Stimulated activated CD4-positive, alpha-beta T cell treated with anti-CD3 and anti-CD28 coated beads, Interleukin-4, amount 100 ng/mL, for 4 hours (primary cell): ENCODE measurements around the gene OR14J1.
"Not testable (repeated sequence)": the region's sequence is repeated elsewhere in the genome, so short reads cannot be mapped to it uniquely, and the experiment has no call there.

Experiments used
- DNase-seq, 2 experiments: peaks; one replicate each; pipeline ENCODE4 v3.0.0-alpha.2; 2020

The OR14J1 gene

GRCh38 chr6:29301316-29301715 lies at the start of gene OR14J1:
TSS of gene OR14J1 (plus strand) at chr6:29301701. CDS start at chr6:29306690, 4,989 bp downstream.
- DNase-seq: no peak

GRCh38 chr6:29251736-29252135 lies 49.8 kb upstream of the OR14J1 start:
- no peak for DNase-seq

- no peak for DNase-seq
Measured at GRCh38 chr6:29255530-29255929, 46.0 kb upstream of the OR14J1 start.

GRCh38 chr6:29259721-29260120 lies 41.8 kb upstream of the OR14J1 start:
- no peak for DNase-seq

- no peak for DNase-seq
Measured at GRCh38 chr6:29263001-29263400, 38.5 kb upstream of the OR14J1 start.

- DNase-seq: no peak
Measured at GRCh38 chr6:29294499-29294914, 7.0 kb upstream of the OR14J1 start.

- DNase-seq: no peak
Measured at GRCh38 chr6:29295181-29295585, 6.3 kb upstream of the OR14J1 start.

- DNase-seq: no peak
Measured at GRCh38 chr6:29295623-29296022, 5.9 kb upstream of the OR14J1 start.

- DNase-seq: no peak
Measured at GRCh38 chr6:29319931-29320330, 18.4 kb downstream of the OR14J1 start.

GRCh38 chr6:29323332-29323731 lies 21.8 kb downstream of the OR14J1 start:
- DNase-seq: not testable (repeated sequence)

- no peak for DNase-seq
Measured at GRCh38 chr6:29325777-29326176, 24.3 kb downstream of the OR14J1 start.

- DNase-seq: no peak
Measured at GRCh38 chr6:29332676-29333075, 31.2 kb downstream of the OR14J1 start.

GRCh38 chr6:29336269-29336668 lies 34.8 kb downstream of the OR14J1 start:
- no peak for DNase-seq

GRCh38 chr6:29345380-29345779 lies 43.9 kb downstream of the OR14J1 start:
- DNase-seq: no peak

GRCh38 chr6:29349348-29349747 lies 47.8 kb downstream of the OR14J1 start:
- not testable (repeated sequence) for DNase-seq

GRCh38 chr6:29354980-29355379 lies 53.5 kb downstream of the OR14J1 start:
- no peak for DNase-seq

- DNase-seq: no peak
Measured at GRCh38 chr6:29355603-29356002, 54.1 kb downstream of the OR14J1 start.
